IMR-90 (cell line): ENCODE results near the gene PCDHA1. TPM values are rescaled to one million over a fixed set of nuclear protein-coding genes. Genes with fewer than 3 reads are reported as not detected.

Source experiments
- microRNA-seq, 2 experiments: library from miRNA; stranded (forward) in 1 of 2; unstranded in 1 of 2; fragments of 10-50 nt in 1 of 2; fragments of <30 nt in 1 of 2; gene quantifications in 1 of 2; microRNA quantifications in 1 of 2; one replicate each; pipeline versions ENCODE3 to v1.1.0; 2013 to 2020; ENCODE audit not compliant: insufficient read depth in 1 of 2, insufficient read length in 1 of 2, unreplicated experiment in 1 of 2
- polyA plus RNA-seq, 3 experiments: library from polyadenylated mRNA; depleted of rRNA; stranded (reverse); fragments of >200 nt; gene quantifications; 2 replicates each; pipeline ENCODE4 v1.2.3, GENCODE V29; 2012; ENCODE audit warnings: low replicate concordance in 1 of 3
- small RNA-seq, 5 experiments: library from RNA; depleted of rRNA; stranded (forward); fragments of <200 nt; gene quantifications; one replicate each; pipeline ENCODE3, GENCODE V24; 2012
- total RNA-seq: library from RNA; depleted of rRNA; stranded (reverse); fragments of >200 nt; gene quantifications from 2 replicates; pipeline ENCODE4 v1.2.3, GENCODE V29; 2012; rRNA removed

Gene PCDHA1
- total and polyA plus RNA-seq, 2 of the 4 experiments (the other 2 are of a cell fraction), result under 0.01 to 0.05 TPM

Small RNAs within 50 kb of the gene (microRNA-seq; reads per million reads assigned to microRNA genes)
- gene AC010223.1 (ENCODE audit: insufficient read depth, insufficient read length), result not detected

Small RNAs within 50 kb of the gene (small RNA-seq; reads per million reads assigned to genes)
- 0 reads per million in 5 experiments for gene AC010223.1

Other genes starting within 250 kb of the PCDHA1 start
- gene EIF4EBP3, start 238.5 kb upstream of the PCDHA1 start, total RNA-seq, result 0.28 and 0.36 TPM in 2 replicates
- 1.7 and 2.1 TPM in 2 replicates for gene EIF4EBP3, start 238.5 kb upstream of the PCDHA1 start, polyA plus RNA-seq (2012; rRNA removed)
- 52.9 and 53.9 TPM in 2 replicates for gene SRA1, start 228.7 kb upstream of the PCDHA1 start, total RNA-seq
- 54.8 TPM in 2 replicates for gene SRA1, start 228.7 kb upstream of the PCDHA1 start, polyA plus RNA-seq (2012; rRNA removed)
- 6.6 and 8.1 TPM in 2 replicates for gene APBB3, start 221.5 kb upstream of the PCDHA1 start, total RNA-seq
- 21.4 and 23.8 TPM in 2 replicates for gene APBB3, start 221.5 kb upstream of the PCDHA1 start, polyA plus RNA-seq (2012; rRNA removed)
- 17.2 and 19.2 TPM in 2 replicates for gene SLC35A4, start 221.3 kb upstream of the PCDHA1 start, total RNA-seq
- 66.4 and 69.7 TPM in 2 replicates for gene SLC35A4, start 221.3 kb upstream of the PCDHA1 start, polyA plus RNA-seq (2012; rRNA removed)
- gene CD14, start 153.0 kb upstream of the PCDHA1 start, total RNA-seq, result 0.18 TPM in 1 of 2 replicates, not detected in the other
- gene CD14, start 153.0 kb upstream of the PCDHA1 start, polyA plus RNA-seq (2012; rRNA removed), result 0.17 and 0.19 TPM in 2 replicates
- gene TMCO6, start 146.7 kb upstream of the PCDHA1 start, total RNA-seq, result 4.2 and 6.6 TPM in 2 replicates
- gene TMCO6, start 146.7 kb upstream of the PCDHA1 start, polyA plus RNA-seq (2012; rRNA removed), result 7.2 and 10.6 TPM in 2 replicates
- 20.4 and 30.0 TPM in 2 replicates for gene NDUFA2, start 138.5 kb upstream of the PCDHA1 start, total RNA-seq
- 104 and 131 TPM in 2 replicates for gene NDUFA2, start 138.5 kb upstream of the PCDHA1 start, polyA plus RNA-seq (2012; rRNA removed)
- gene IK, start 138.3 kb upstream of the PCDHA1 start, total RNA-seq, result 137 and 143 TPM in 2 replicates
- gene IK, start 138.3 kb upstream of the PCDHA1 start, polyA plus RNA-seq (2012; rRNA removed), result 99.8 and 105 TPM in 2 replicates
- 19.2 and 20.4 TPM in 2 replicates for gene WDR55, start 121.2 kb upstream of the PCDHA1 start, total RNA-seq
- 18.0 and 19.0 TPM in 2 replicates for gene WDR55, start 121.2 kb upstream of the PCDHA1 start, polyA plus RNA-seq (2012; rRNA removed)
- gene DND1, start 112.6 kb upstream of the PCDHA1 start, total RNA-seq, result under 0.01 TPM in 2 replicates
- 0.63 and 0.67 TPM in 2 replicates for gene DND1, start 112.6 kb upstream of the PCDHA1 start, polyA plus RNA-seq (2012; rRNA removed)
- 134 and 141 TPM in 2 replicates for gene HARS1, start 94.8 kb upstream of the PCDHA1 start, total RNA-seq
- gene HARS1, start 94.8 kb upstream of the PCDHA1 start, polyA plus RNA-seq (2012; rRNA removed), result 89.3 and 97.6 TPM in 2 replicates
- gene HARS2, start 94.7 kb upstream of the PCDHA1 start, total RNA-seq, result 30.1 and 36.9 TPM in 2 replicates
- gene HARS2, start 94.7 kb upstream of the PCDHA1 start, polyA plus RNA-seq (2012; rRNA removed), result 26.5 and 33.0 TPM in 2 replicates
- 16.3 and 44.7 TPM in 2 replicates for gene ZMAT2, start 85.7 kb upstream of the PCDHA1 start, total RNA-seq
- 32.2 and 41.2 TPM in 2 replicates for gene ZMAT2, start 85.7 kb upstream of the PCDHA1 start, polyA plus RNA-seq (2012; rRNA removed)
- not detected in 2 replicates for gene PCDHA2, start 8.7 kb downstream of the PCDHA1 start, total RNA-seq
- gene PCDHA2, start 8.7 kb downstream of the PCDHA1 start, polyA plus RNA-seq (2012; rRNA removed), result not detected in 2 replicates
- under 0.01 TPM in 2 replicates for gene PCDHA3, start 14.9 kb downstream of the PCDHA1 start, total RNA-seq
- 0.03 and 0.06 TPM in 2 replicates for gene PCDHA3, start 14.9 kb downstream of the PCDHA1 start, polyA plus RNA-seq (2012; rRNA removed)
- under 0.01 and 0.28 TPM in 2 replicates for gene PCDHA4, start 20.9 kb downstream of the PCDHA1 start, total RNA-seq
- gene PCDHA4, start 20.9 kb downstream of the PCDHA1 start, polyA plus RNA-seq (2012; rRNA removed), result 0.02 TPM in 1 of 2 replicates, not detected in the other
- gene PCDHA5, start 35.5 kb downstream of the PCDHA1 start, total RNA-seq, result not detected in 2 replicates
- gene PCDHA5, start 35.5 kb downstream of the PCDHA1 start, polyA plus RNA-seq (2012; rRNA removed), result not detected in 2 replicates
- under 0.01 TPM in 1 of 2 replicates, not detected in the other for gene PCDHA6, start 41.8 kb downstream of the PCDHA1 start, total RNA-seq
- gene PCDHA6, start 41.8 kb downstream of the PCDHA1 start, polyA plus RNA-seq (2012; rRNA removed), result 0.03 TPM in 1 of 2 replicates, not detected in the other
- under 0.01 and 0.18 TPM in 2 replicates for gene PCDHA7, start 48.1 kb downstream of the PCDHA1 start, total RNA-seq
- gene PCDHA7, start 48.1 kb downstream of the PCDHA1 start, polyA plus RNA-seq (2012; rRNA removed), result 0.10 and 0.16 TPM in 2 replicates
- gene PCDHA8, start 55.0 kb downstream of the PCDHA1 start, total RNA-seq, result under 0.01 TPM in 1 of 2 replicates, not detected in the other
- gene PCDHA8, start 55.0 kb downstream of the PCDHA1 start, polyA plus RNA-seq (2012; rRNA removed), result 0.02 TPM in 1 of 2 replicates, not detected in the other
- gene PCDHA9, start 62.2 kb downstream of the PCDHA1 start, total RNA-seq, result under 0.01 TPM in 2 replicates
- not detected in 2 replicates for gene PCDHA9, start 62.2 kb downstream of the PCDHA1 start, polyA plus RNA-seq (2012; rRNA removed)
- gene PCDHA10, start 69.8 kb downstream of the PCDHA1 start, total RNA-seq, result under 0.01 TPM in 2 replicates
- 0.02 TPM in 1 of 2 replicates, not detected in the other for gene PCDHA10, start 69.8 kb downstream of the PCDHA1 start, polyA plus RNA-seq (2012; rRNA removed)
- gene PCDHA11, start 82.8 kb downstream of the PCDHA1 start, total RNA-seq, result under 0.01 TPM in 1 of 2 replicates, not detected in the other
- not detected in 2 replicates for gene PCDHA11, start 82.8 kb downstream of the PCDHA1 start, polyA plus RNA-seq (2012; rRNA removed)
- gene PCDHA12, start 89.2 kb downstream of the PCDHA1 start, total RNA-seq, result not detected in 2 replicates
- gene PCDHA12, start 89.2 kb downstream of the PCDHA1 start, polyA plus RNA-seq (2012; rRNA removed), result 0.03 TPM in 1 of 2 replicates, not detected in the other
- not detected in 2 replicates for gene PCDHA13, start 96.0 kb downstream of the PCDHA1 start, total RNA-seq
- gene PCDHA13, start 96.0 kb downstream of the PCDHA1 start, polyA plus RNA-seq (2012; rRNA removed), result not detected in 2 replicates
- under 0.01 TPM in 1 of 2 replicates, not detected in the other for gene PCDHAC1, start 140.2 kb downstream of the PCDHA1 start, total RNA-seq
- gene PCDHAC1, start 140.2 kb downstream of the PCDHA1 start, polyA plus RNA-seq (2012; rRNA removed), result not detected in 2 replicates
- not detected in 2 replicates for gene PCDHAC2, start 180.3 kb downstream of the PCDHA1 start, total RNA-seq
- not detected in 2 replicates for gene PCDHAC2, start 180.3 kb downstream of the PCDHA1 start, polyA plus RNA-seq (2012; rRNA removed)